ENCODE results near the gene DSCAML1.

Gene DSCAML1

DNA sequence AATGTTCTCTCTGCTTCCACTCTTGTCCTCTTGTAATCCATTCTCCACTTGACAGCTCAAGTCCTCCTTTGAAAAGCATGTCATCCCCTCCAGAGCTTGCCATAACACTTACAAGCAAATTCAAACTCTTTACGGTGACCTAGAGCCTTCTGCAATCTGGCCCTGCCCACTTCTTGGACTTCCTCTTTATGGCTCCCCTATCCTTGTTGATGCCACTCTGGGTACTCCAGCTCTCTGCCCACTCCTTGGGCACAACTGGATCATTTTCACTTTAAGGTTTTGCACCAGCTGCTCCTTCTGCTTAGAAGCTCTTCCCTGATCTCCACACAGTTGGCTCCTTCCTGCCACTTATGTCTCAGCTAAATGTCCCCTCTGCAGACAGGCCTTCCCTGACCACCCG is 217.9 kb downstream of the DSCAML1 start:
- no peak overlapping the region for H3K4me3 ChIP-seq (ENCODE audit: control insufficient read depth, low read depth, low read length)
- DNase-seq (ENCODE audit: low read depth): no peak
- TF ChIP-seq, protein P1, sequence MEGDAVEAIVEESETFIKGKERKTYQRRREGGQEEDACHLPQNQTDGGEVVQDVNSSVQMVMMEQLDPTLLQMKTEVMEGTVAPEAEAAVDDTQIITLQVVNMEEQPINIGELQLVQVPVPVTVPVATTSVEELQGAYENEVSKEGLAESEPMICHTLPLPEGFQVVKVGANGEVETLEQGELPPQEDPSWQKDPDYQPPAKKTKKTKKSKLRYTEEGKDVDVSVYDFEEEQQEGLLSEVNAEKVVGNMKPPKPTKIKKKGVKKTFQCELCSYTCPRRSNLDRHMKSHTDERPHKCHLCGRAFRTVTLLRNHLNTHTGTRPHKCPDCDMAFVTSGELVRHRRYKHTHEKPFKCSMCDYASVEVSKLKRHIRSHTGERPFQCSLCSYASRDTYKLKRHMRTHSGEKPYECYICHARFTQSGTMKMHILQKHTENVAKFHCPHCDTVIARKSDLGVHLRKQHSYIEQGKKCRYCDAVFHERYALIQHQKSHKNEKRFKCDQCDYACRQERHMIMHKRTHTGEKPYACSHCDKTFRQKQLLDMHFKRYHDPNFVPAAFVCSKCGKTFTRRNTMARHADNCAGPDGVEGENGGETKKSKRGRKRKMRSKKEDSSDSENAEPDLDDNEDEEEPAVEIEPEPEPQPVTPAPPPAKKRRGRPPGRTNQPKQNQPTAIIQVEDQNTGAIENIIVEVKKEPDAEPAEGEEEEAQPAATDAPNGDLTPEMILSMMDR (IDR thresholded peaks at IDR 0.05; ENCODE audit: control insufficient read depth, insufficient read depth, low read depth, low read length, missing control alignments): no peak

DNA sequence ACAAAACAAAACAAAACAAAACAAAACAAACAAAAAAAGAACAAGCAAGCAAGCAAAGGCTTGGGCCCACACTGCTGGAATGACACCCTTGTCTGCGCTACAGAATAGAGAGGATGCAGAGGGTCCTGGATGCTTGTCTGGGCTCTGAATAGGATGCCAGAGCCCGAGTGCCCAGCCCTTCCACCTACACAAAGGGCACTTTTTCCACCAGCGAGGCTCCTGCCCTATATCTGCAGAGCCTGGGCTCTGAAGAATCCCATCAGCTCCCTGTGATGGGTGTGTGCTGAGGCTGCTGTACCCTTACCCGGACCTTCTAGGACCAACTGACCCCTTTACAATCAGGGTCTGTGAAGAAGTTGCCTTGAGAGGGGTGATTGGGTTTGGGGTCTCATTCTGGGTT is 221.2 kb downstream of the DSCAML1 start:
- DNase-seq (ENCODE audit: low read depth): no peak
- TF ChIP-seq, protein P1 (IDR thresholded peaks at IDR 0.05; ENCODE audit: control insufficient read depth, insufficient read depth, low read depth, low read length, missing control alignments): no peak
- no peak overlapping the region for H3K4me3 ChIP-seq (ENCODE audit: control insufficient read depth, low read depth, low read length)

DNA sequence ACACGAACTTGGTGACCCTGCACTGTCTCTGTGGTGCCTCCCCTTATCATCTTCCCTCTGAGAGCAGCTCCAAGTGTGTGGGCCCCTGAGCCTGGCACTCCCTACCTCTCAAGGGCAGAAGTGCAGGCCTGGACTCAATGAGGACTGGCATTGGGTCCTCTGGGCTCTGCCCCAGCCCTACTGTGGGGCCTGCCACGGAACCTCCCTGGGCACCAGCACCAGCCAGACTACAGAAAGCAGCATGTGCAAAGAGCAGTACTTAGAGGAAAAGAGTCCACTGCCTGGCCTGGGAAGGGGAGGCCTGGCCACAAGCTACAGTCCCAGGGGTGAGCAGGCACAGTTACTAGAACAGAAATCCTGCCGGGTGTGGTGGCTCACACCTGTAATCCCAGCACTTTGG is 222.5 kb downstream of the DSCAML1 start:
- TF ChIP-seq, protein P1 (IDR thresholded peaks at IDR 0.05; ENCODE audit: control insufficient read depth, insufficient read depth, low read depth, low read length, missing control alignments): no peak
- H3K4me3 ChIP-seq (ENCODE audit: control insufficient read depth, low read depth, low read length): no peak overlapping the region
- no peak for DNase-seq (ENCODE audit: low read depth)

DNA sequence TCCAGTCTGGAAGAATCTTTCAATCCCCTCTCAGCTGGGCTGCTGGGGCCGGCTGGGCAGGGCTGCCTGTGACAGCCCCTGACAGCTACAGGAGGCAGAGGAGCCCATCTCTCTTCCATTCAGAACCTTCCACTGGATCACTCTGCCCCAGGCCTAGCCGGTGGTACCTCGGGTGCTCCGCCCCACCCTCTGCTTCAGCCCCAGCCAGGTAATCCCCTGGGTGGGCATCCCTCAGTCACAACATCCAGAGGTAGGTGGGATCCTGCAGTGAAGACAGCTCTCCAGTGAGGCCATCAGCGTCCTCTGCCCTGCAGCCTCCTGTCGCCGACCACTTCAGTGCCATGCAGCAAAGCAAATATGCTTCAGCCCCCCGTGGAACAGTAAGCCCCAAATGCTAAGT is 223.7 kb downstream of the DSCAML1 start:
- TF ChIP-seq, protein P1 (IDR thresholded peaks at IDR 0.05; ENCODE audit: control insufficient read depth, insufficient read depth, low read depth, low read length, missing control alignments): no peak
- H3K4me3 ChIP-seq (ENCODE audit: control insufficient read depth, low read depth, low read length): no peak overlapping the region
- DNase-seq (ENCODE audit: low read depth): no peak

DNA sequence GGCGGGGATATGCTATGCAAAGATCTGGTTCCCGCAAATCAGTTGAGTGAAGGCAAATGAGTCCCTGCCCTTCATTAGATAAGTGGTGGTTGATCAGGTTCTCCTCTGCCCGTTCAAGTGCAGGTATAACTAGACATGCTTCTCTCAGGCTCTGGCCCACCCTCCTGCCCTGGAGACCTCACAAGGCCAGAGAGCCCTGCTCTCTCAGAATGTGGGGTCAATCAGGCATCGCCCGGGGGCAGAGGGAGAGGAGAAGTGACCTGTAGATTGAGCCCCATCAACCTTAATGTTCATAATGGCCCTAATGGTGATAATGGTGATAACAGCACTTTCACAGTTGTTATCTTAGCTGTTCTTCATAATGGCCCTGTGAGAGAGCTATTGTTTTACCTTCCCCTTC is 224.3 kb downstream of the DSCAML1 start:
- no peak for DNase-seq (ENCODE audit: low read depth)
- TF ChIP-seq, protein P1 (IDR thresholded peaks at IDR 0.05; ENCODE audit: control insufficient read depth, insufficient read depth, low read depth, low read length, missing control alignments): no peak
- no peak overlapping the region for H3K4me3 ChIP-seq (ENCODE audit: control insufficient read depth, low read depth, low read length)

DNA sequence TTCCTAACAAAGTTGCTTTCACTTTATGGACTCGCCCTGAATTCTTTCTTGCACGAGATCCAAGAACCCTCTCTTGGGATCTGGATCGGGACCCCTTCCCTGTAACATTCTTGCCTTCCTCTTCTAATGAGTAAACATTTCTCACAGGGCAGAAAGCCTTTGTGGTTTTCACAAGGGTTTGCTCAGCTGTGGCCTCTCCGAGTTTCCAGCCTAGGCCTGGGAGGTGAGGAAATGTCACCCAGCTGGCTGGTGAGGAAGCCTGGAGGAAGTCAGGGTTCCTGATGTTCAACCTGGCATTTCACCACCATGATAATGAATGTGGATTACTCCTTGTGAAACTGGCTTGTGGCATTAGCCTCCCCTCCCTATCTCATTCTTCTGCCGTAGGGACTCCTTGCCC is 224.9 kb downstream of the DSCAML1 start:
- TF ChIP-seq, protein P1 (IDR thresholded peaks at IDR 0.05; ENCODE audit: control insufficient read depth, insufficient read depth, low read depth, low read length, missing control alignments): no peak
- no peak for DNase-seq (ENCODE audit: low read depth)
- no peak overlapping the region for H3K4me3 ChIP-seq (ENCODE audit: control insufficient read depth, low read depth, low read length)

DNA sequence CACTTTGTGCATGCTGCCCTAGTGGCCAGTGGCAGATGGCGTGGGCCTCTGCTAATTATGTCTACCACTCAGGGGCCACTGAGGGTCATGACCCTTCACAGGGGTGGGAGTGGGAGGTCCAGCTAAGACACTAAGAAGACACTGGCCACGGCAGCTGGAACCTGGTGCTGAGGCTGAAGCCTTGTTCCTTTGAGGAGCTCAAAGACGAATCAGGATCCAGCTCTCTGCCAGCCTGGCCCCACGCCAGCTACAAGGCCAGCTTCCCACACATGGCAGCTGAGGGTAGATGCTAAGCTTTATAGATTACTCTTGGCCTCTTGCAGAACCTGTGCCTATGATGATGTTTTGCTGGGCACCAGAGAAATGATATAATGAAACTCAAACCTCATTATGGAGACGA is 226.3 kb downstream of the DSCAML1 start:
- no peak overlapping the region for H3K4me3 ChIP-seq (ENCODE audit: control insufficient read depth, low read depth, low read length)
- DNase-seq (ENCODE audit: low read depth): no peak
- TF ChIP-seq, protein P1 (IDR thresholded peaks at IDR 0.05; ENCODE audit: control insufficient read depth, insufficient read depth, low read depth, low read length, missing control alignments): no peak

All from AG09309 (cell line).